MCF 10A (cell line): ENCODE results near the gene MYL5. TPM values are rescaled to one million over a fixed set of nuclear protein-coding genes. Genes with fewer than 3 reads are reported as not detected.
A peak's percentile ranks its signal among the peaks of the same experiment; 100 is the strongest.

Source experiments
- BruUV-seq: library from RNA; stranded (reverse); fragments of 400-500 nt; replicated peaks from 2 replicates; lab custom pipeline; 2021; lab: Mats Ljungman, UMichigan
- CTCF ChIA-PET: fragments of 300-600 bp; sonication (Branson Sonifier 250); formaldehyde crosslinking; extraction: SDS; loops from one replicate; lab custom pipeline; 2021; ENCODE audit warnings: antibody characterized with exemption, inconsistent platforms; lab: Yijun Ruan, JAX
- POLR2A ChIA-PET: fragments of 300-600, 350-650 bp; sonication (Branson Sonifier 250); formaldehyde crosslinking; extraction: SDS; loops from one replicate; lab custom pipeline; 2020; ENCODE audit warnings: antibody characterized with exemption, inconsistent platforms; lab: Yijun Ruan, JAX
- DNase-seq: peaks from one replicate; pipeline ENCODE4 v3.0.0-alpha.2; 2018; ENCODE audit not compliant: unreplicated experiment
- H3K27ac Mint-ChIP-seq: one replicate; pipeline ENCODE4 v1.8.0; 2022; ENCODE audit warnings: mild to moderate bottlenecking, low read depth, mixed read lengths; ENCODE audit not compliant: unreplicated experiment
- H3K27me3 Mint-ChIP-seq: one replicate; pipeline ENCODE4 v1.8.0; 2022; ENCODE audit warnings: mixed read lengths; ENCODE audit not compliant: insufficient read depth, unreplicated experiment
- H3K36me3 Mint-ChIP-seq: one replicate; pipeline ENCODE4 v1.8.0; 2022; ENCODE audit warnings: mild to moderate bottlenecking, moderate library complexity, mixed read lengths; ENCODE audit not compliant: insufficient read depth, unreplicated experiment
- H3K4me1 Mint-ChIP-seq: one replicate; pipeline ENCODE4 v1.8.0; 2022; ENCODE audit warnings: mixed read lengths; ENCODE audit not compliant: insufficient read depth, unreplicated experiment
- H3K4me3 Mint-ChIP-seq: one replicate; pipeline ENCODE4 v1.8.0; 2022; ENCODE audit warnings: mild to moderate bottlenecking, moderate library complexity, mixed read lengths; ENCODE audit not compliant: unreplicated experiment
- H3K9me3 Mint-ChIP-seq: one replicate; pipeline ENCODE4 v1.8.0; 2022; ENCODE audit warnings: mixed read lengths; ENCODE audit not compliant: unreplicated experiment
- CTCF ChIP-seq: fragments of 200-600 bp; IDR thresholded peaks from one replicate; pipeline ENCODE4 v1.8.0; 2022; ENCODE audit warnings: antibody characterized with exemption, mild to moderate bottlenecking; ENCODE audit not compliant: unreplicated experiment
- intact Hi-C: fragments of 100-400 bp; cut with micrococcal nuclease; formaldehyde crosslinking; loops from 2 replicates; pipeline ENCODE4 v1.14.1; 2022
- total RNA-seq: library from RNA; stranded (reverse); gene quantifications from 2 replicates; pipeline ENCODE4 v1.2.3, GENCODE V29; 2022

The MYL5 gene
- total RNA-seq, 1 experiment from 2014 or later = 32.9 TPM

DNA sequence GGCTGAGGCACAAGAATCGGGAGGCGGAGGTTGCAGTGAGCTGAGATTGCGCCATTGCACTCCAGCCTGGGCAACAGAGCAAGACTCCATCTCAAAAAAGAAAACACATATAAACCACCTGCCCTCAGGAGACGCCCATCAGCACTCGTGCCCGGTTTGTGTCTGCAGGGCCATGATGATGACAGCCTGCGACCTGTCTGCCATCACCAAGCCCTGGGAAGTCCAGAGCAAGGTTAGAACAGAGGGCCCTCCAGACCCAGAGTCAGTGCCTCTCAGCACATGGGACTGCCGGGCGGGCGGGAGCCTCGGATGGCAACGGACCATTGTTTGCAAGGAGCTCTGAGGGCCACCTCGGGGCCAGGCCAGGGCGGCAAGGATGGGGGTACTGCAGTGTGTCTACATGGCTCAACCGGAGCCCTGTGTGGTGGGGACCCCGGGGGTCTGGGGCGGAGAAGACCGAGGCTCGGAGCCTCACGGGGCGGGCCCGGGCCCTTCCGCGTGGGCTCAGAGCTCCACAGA lies 9.6 kb upstream of the MYL5 start:
- POLR2A ChIA-PET = interaction anchor here (0.7 kb wide), 1 partner anchor 9 kb away, joined by 3 read pairs; no protein-coding TSS in a partner anchor
- Mint-ChIP-seq H3K27ac (no peak overlapping the region), H3K4me1 (no peaks in the 10 kb centered on the region), H3K27me3 (no peaks in the 10 kb centered on the region), H3K4me3 (no peak overlapping the region), H3K9me3 (peaks cover 10% of the 10 kb centered on the region), H3K36me3 (no peaks in the 10 kb centered on the region)
- no TSS peak for BruUV-seq
- no peak for TF ChIP-seq CTCF
- CTCF ChIA-PET = interaction anchor here (1.3 kb wide), 1 partner anchor 9 kb away, joined by 3 read pairs; no protein-coding TSS in a partner anchor
- intact Hi-C loops = no loop called here
- no peak for DNase-seq

DNA sequence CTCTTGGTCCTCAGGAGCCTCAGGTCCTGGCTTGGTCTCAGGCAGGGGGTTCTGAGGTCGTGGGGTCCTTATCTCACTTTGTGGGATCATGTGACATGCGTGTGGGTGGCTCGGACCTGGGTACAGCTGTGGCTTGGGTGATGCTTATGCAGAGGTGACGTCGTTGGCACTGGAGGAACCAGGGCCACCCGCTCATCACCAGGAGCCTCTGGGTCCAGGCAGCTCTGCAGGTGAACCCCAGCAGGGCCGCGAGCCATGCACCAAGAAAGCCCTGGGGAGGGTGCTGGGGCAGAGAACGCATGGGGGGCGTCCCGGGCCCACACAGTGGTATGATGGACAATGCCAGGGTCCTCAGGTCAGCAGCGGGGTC lies 9.0 kb upstream of the MYL5 start:
- no peak for DNase-seq
- intact Hi-C loops = no loop called here

DNA sequence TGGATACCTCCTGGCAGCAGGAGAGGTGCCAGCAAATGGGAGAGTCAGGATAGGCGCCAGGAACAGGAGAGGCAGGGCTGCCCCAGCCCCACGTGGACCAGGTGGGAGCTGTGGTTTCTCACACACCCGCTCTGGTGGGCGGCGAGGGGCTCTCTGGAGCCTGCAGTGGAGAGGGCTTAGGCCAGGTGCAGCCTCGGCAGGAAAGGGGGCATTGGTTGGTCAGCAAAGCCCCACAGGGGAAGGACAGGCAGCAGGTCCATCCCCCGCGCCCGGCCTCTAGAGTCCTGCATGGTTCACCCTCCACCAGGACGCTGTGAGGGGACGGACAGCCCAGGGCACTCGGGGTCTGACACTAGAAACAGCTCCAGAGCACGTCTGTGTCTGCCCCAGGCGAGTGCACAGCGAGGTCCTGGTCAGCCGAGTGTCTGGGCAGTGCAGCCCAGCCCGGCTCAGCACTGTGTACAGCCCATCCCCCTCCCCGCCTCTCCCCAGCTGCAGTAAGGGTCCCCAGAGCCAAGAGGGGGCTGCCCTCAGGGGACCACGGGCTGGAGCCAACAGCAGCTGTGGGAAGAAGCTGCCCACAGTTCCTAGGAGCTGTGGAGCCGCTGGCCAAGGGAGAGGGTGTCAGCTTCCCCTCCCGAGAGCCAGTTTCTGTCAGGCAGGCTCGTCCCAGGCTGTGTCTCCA lies 8.4 kb upstream of the MYL5 start:
- DNase-seq = no peak
- intact Hi-C loops = no loop called here
- H3K4me3 Mint-ChIP-seq = no peak overlapping the region
- ChIA-PET POLR2A (no interaction called here), CTCF (no interaction called here)
- H3K27me3 Mint-ChIP-seq = no peaks in the 10 kb centered on the region
- H3K9me3 Mint-ChIP-seq = peaks cover 4% of the 10 kb centered on the region
- BruUV-seq = no TSS peak
- peak overlapping the region; percentile 58 for H3K27ac Mint-ChIP-seq
- no peak for TF ChIP-seq CTCF
- no peaks in the 10 kb centered on the region for H3K4me1 Mint-ChIP-seq
- H3K36me3 Mint-ChIP-seq = peaks cover 4% of the 10 kb centered on the region

More for the DNA sequence above, 9.0 kb upstream of the MYL5 start:
- CTCF ChIA-PET = no interaction called here
- no peak for TF ChIP-seq CTCF
- no TSS peak for BruUV-seq
- Mint-ChIP-seq H3K9me3 (peaks cover 9% of the 10 kb centered on the region), H3K4me3 (no peak overlapping the region), H3K4me1 (no peaks in the 10 kb centered on the region), H3K36me3 (no peaks in the 10 kb centered on the region), H3K27ac (peak overlapping the region; percentile 58), H3K27me3 (no peaks in the 10 kb centered on the region)
- POLR2A ChIA-PET = interaction anchor here (0.7 kb wide), 1 partner anchor 8 kb away, joined by 3 read pairs; no protein-coding TSS in a partner anchor

DNA sequence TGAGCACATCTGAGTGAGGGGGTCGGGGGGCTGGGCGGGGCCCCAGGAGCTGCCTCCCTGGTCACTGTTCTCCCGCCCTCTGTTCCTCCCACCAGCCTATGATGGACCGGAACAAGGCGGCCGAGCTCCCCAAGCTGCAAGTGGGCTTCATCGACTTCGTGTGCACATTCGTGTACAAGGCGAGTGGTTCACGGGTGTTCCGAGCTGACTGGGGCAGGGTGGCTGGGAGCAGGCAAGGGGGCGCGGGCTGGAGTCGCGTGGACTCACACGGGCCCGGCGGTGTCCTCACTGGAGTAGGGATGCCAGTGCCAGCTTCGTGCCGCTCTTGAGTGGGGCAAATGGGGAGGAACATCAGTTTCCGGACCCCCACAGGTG lies 7.9 kb upstream of the MYL5 start:
- Mint-ChIP-seq H3K4me1 (no peaks in the 10 kb centered on the region), H3K27me3 (no peaks in the 10 kb centered on the region), H3K4me3 (no peak overlapping the region), H3K36me3 (peaks cover 10% of the 10 kb centered on the region), H3K27ac (no peak overlapping the region), H3K9me3 (no peaks in the 10 kb centered on the region)
- no peak for TF ChIP-seq CTCF
- CTCF ChIA-PET = no interaction called here
- BruUV-seq = no TSS peak
- no peak for DNase-seq
- intact Hi-C loops = no loop called here
- POLR2A ChIA-PET = no interaction called here
